ENCODE results near the gene LYPD6B.

LYPD6B gene

GRCh38 chr2:149100739-149101699 is 62.5 kb downstream of the LYPD6B start:
- in situ Hi-C loops (cut with MboI; ENCODE audit: low sequenced_read_pairs) = no loop called here

- in situ Hi-C loops (cut with MboI; ENCODE audit: low sequenced_read_pairs) = no loop called here
Measured at GRCh38 chr2:149101818-149102217, 63.3 kb downstream of the LYPD6B start.

GRCh38 chr2:149103081-149103620 is 64.7 kb downstream of the LYPD6B start:
- in situ Hi-C loops (cut with MboI; ENCODE audit: low sequenced_read_pairs) = no loop called here

GRCh38 chr2:149104221-149104620 is 65.7 kb downstream of the LYPD6B start:
- in situ Hi-C loops (cut with MboI; ENCODE audit: low sequenced_read_pairs) = no loop called here

GRCh38 chr2:149112068-149112467 is 73.6 kb downstream of the LYPD6B start:
- in situ Hi-C loops (cut with MboI; ENCODE audit: low sequenced_read_pairs) = no loop called here

GRCh38 chr2:149112713-149113112 is 74.2 kb downstream of the LYPD6B start:
- in situ Hi-C loops (cut with MboI; ENCODE audit: low sequenced_read_pairs) = no loop called here

- in situ Hi-C loops (cut with MboI; ENCODE audit: low sequenced_read_pairs) = no loop called here
Measured at GRCh38 chr2:149115781-149116180, 77.3 kb downstream of the LYPD6B start.

GRCh38 chr2:149119368-149119767 is 80.9 kb downstream of the LYPD6B start:
- in situ Hi-C loops (cut with MboI; ENCODE audit: low sequenced_read_pairs) = no loop called here

- in situ Hi-C loops (cut with MboI; ENCODE audit: low sequenced_read_pairs) = no loop called here
Measured at GRCh38 chr2:149122516-149122915, 84.0 kb downstream of the LYPD6B start.

GRCh38 chr2:149125031-149125725 is 86.7 kb downstream of the LYPD6B start:
- in situ Hi-C loops (cut with MboI; ENCODE audit: low sequenced_read_pairs) = no loop called here

GRCh38 chr2:149129433-149129832 is 90.9 kb downstream of the LYPD6B start:
- in situ Hi-C loops (cut with MboI; ENCODE audit: low sequenced_read_pairs) = no loop called here

GRCh38 chr2:149132339-149132738 is 93.8 kb downstream of the LYPD6B start:
- in situ Hi-C loops (cut with MboI; ENCODE audit: low sequenced_read_pairs) = no loop called here

- in situ Hi-C loops (cut with MboI; ENCODE audit: low sequenced_read_pairs) = no loop called here
Measured at GRCh38 chr2:149132901-149133300, 94.4 kb downstream of the LYPD6B start.

GRCh38 chr2:149134335-149134923 is 95.9 kb downstream of the LYPD6B start:
- in situ Hi-C loops (cut with MboI; ENCODE audit: low sequenced_read_pairs) = no loop called here

- in situ Hi-C loops (cut with MboI; ENCODE audit: low sequenced_read_pairs) = no loop called here
Measured at GRCh38 chr2:149136111-149136510, 97.6 kb downstream of the LYPD6B start.

GRCh38 chr2:149141046-149141445 is 102.5 kb downstream of the LYPD6B start:
- in situ Hi-C loops (cut with MboI; ENCODE audit: low sequenced_read_pairs) = no loop called here

GRCh38 chr2:149143734-149144133 is 105.2 kb downstream of the LYPD6B start:
- in situ Hi-C loops (cut with MboI; ENCODE audit: low sequenced_read_pairs) = no loop called here

GRCh38 chr2:149145314-149146295 is 107.1 kb downstream of the LYPD6B start:
- in situ Hi-C loops (cut with MboI; ENCODE audit: low sequenced_read_pairs) = no loop called here

- in situ Hi-C loops (cut with MboI; ENCODE audit: low sequenced_read_pairs) = no loop called here
Measured at GRCh38 chr2:149146876-149147275, 108.4 kb downstream of the LYPD6B start.

Data from HL-60/S4 treated with phorbol 12-myristate 13-acetate at 8.2 ng/mL for 4 days and 3 days (cell line).